Stimulated activated naive CD4-positive, alpha-beta T cell treated with Interleukin-2 at 50 U/mL for 16 hours (primary cell): Measurements from ENCODE around the gene NPC1L1.
"Not testable (repeated sequence)": the region's sequence is repeated elsewhere in the genome, so short reads cannot be mapped to it uniquely, and the experiment has no call there.

ENCODE experiments used
- DNase-seq: peaks from one replicate; lab custom pipeline; 2025; lab: John Stamatoyannopoulos, UW

The NPC1L1 gene

GRCh38 chr7:44506592-44507288 is 34.4 kb downstream of the NPC1L1 start:
- not testable (repeated sequence) for DNase-seq

GRCh38 chr7:44505595-44505994 is 35.5 kb downstream of the NPC1L1 start:
- no peak for DNase-seq

GRCh38 chr7:44498230-44498954 is 42.7 kb downstream of the NPC1L1 start:
- no peak for DNase-seq

- DNase-seq, result no peak
Measured at GRCh38 chr7:44497155-44498027, 43.7 kb downstream of the NPC1L1 start.

GRCh38 chr7:44496385-44496784 is 44.7 kb downstream of the NPC1L1 start:
- no peak for DNase-seq

GRCh38 chr7:44494960-44495359 is 46.2 kb downstream of the NPC1L1 start:
- DNase-seq, result no peak

GRCh38 chr7:44491229-44491628 is 49.9 kb downstream of the NPC1L1 start:
- DNase-seq, result no peak

GRCh38 chr7:44490351-44491200 is 50.6 kb downstream of the NPC1L1 start, which contains the start of gene NUDCD3:
Gene NUDCD3, minus strand, starts transcription at chr7:44490658. Its CDS starts 58 bp downstream, at chr7:44490600.
- DNase-seq, result peak; percentile 76

- DNase-seq, result peak; percentile 49
Measured at GRCh38 chr7:44489955-44490350, 51.2 kb downstream of the NPC1L1 start.

GRCh38 chr7:44488955-44489354 is 52.2 kb downstream of the NPC1L1 start:
- DNase-seq, result no peak

- DNase-seq, result no peak
Measured at GRCh38 chr7:44486693-44487092, 54.4 kb downstream of the NPC1L1 start.

- DNase-seq, result no peak
Measured at GRCh38 chr7:44486001-44486400, 55.1 kb downstream of the NPC1L1 start.

GRCh38 chr7:44484482-44485313 is 56.4 kb downstream of the NPC1L1 start:
- no peak for DNase-seq

- DNase-seq, result no peak
Measured at GRCh38 chr7:44482502-44483485, 58.3 kb downstream of the NPC1L1 start.

GRCh38 chr7:44477938-44478337 is 63.2 kb downstream of the NPC1L1 start:
- no peak for DNase-seq

GRCh38 chr7:44477063-44477830 is 63.9 kb downstream of the NPC1L1 start:
- DNase-seq, result peak; percentile 42

GRCh38 chr7:44476313-44476712 is 64.8 kb downstream of the NPC1L1 start:
- DNase-seq, result no peak

GRCh38 chr7:44473295-44473694 is 67.8 kb downstream of the NPC1L1 start:
- DNase-seq, result no peak

GRCh38 chr7:44472843-44473242 is 68.3 kb downstream of the NPC1L1 start:
- DNase-seq, result no peak
